Thyroid gland (tissue), 4 donors: ENCODE results near the gene CYP2W1. TPM values are rescaled to one million over a fixed set of nuclear protein-coding genes. Genes with fewer than 3 reads are reported as not detected.

ENCODE experiments used
- DNase-seq, 2 donors: peaks; one replicate each; pipeline ENCODE4 v3.0.0-alpha.2; 2019
- H3K27ac ChIP-seq, 3 donors: fragments of 200-600 bp; sonication (generic); 1 replicate in 2 of 3; 2 replicates in 1 of 3; pipeline ENCODE4 v1.5.1; 2016 to 2019; ENCODE audit warnings: mild to moderate bottlenecking in 1 of 3, moderate library complexity in 1 of 3
- H3K27me3 ChIP-seq: fragments of 200-600 bp; sonication (generic); one replicate; pipeline ENCODE4 v1.5.1; 2019
- H3K36me3 ChIP-seq, 2 donors: fragments of 200-600 bp; sonication (generic); one replicate each; pipeline ENCODE4 v1.5.1; 2016 to 2019
- H3K4me1 ChIP-seq, 2 donors: fragments of 200-600 bp; sonication (generic); one replicate each; pipeline ENCODE4 v1.5.1; 2017 to 2019
- H3K4me3 ChIP-seq, 3 donors: fragments of 200-600 bp; sonication (generic); replicated peaks in 1 of 3; 1 replicate in 2 of 3; 2 replicates in 1 of 3; pipeline ENCODE4 v1.5.1; 2016; ENCODE audit warnings: mild to moderate bottlenecking in 1 of 3
- H3K9me3 ChIP-seq: fragments of 200-600 bp; sonication (generic); one replicate; pipeline ENCODE4 v1.5.1; 2017
- CTCF ChIP-seq, 6 experiments: fragments of 200-600 bp in 3 of 6; fragments of 450-650 bp in 3 of 6; sonication (generic) in 3 of 6; IDR thresholded peaks; one replicate each; pipeline ENCODE4 v1.5.1; 2016 to 2019; ENCODE audit warnings: antibody characterized with exemption in 6 of 6, mild to moderate bottlenecking in 2 of 6, inconsistent platforms in 1 of 6, moderate library complexity in 1 of 6
- POLR2A ChIP-seq, 2 donors: fragments of 450-650 bp; IDR thresholded peaks; one replicate each; pipeline ENCODE4 v1.6.1; 2017; ENCODE audit warnings: antibody characterized with exemption in 2 of 2, mild to moderate bottlenecking in 2 of 2, moderate library complexity in 1 of 2
- WGBS, 2 donors: methylation state at CpG; one replicate each; pipeline ENCODE4 v1.1.5; 2017; 5-methylcytosine and 5-hydroxymethylcytosine counted together
- intact Hi-C: fragments of 100-400 bp; cut with DNase I; formaldehyde crosslinking; loops from one replicate; pipeline ENCODE4 v1.15.1; 2023
- total RNA-seq, 4 donors: library from RNA; depleted of rRNA; stranded (reverse); fragments of >200 nt; gene quantifications; one replicate each; pipeline ENCODE4 v1.2.3, GENCODE V29; 2016

Gene CYP2W1
- total RNA-seq, 4 donors from 2014 or later: not detected

DNA sequence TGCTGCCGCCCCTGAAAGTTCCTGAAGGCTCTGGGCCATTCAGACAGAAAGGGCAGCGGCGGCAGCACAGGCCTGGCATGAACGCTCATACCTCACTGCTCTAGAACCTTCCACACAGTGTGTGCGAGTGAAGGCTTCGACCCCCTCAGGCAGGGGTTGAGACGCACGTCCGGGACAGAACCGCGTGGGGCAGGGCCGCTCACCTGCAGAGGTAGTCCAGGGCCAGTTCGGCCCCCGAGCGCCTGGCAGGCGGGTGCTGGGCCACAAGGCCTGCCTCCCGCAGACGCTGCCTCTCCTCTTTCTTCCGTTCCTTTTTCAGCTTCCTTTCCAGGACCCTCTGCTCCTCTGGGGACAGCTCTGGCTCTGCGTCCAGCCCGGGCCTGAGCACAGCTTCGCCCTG, 26.8 kb downstream of the CYP2W1 start:
- no peak for DNase-seq
- Histone ChIP-seq H3K27me3 (no peaks in the 10 kb centered on the region), H3K9me3 (no peaks in the 10 kb centered on the region), H3K27ac (no peak overlapping the region), H3K4me3 (no peak overlapping the region), H3K4me1 (no peaks in the 10 kb centered on the region), H3K36me3 (peaks cover 4 to 13% of the 10 kb centered on the region in 2 donors)
- 93 to 96% methylated on average over 16 to 19 of the region's 22 CpGs for WGBS, 2 donors
- no peak for TF ChIP-seq CTCF (IDR thresholded peaks at IDR 0.05)
- intact Hi-C loops: no loop called here

- Histone ChIP-seq H3K4me3 (no peak overlapping the region), H3K27ac (no peak overlapping the region), H3K4me1 (no peaks in the 10 kb centered on the region), H3K36me3 (peaks cover 4 to 13% of the 10 kb centered on the region in 2 donors), H3K9me3 (no peaks in the 10 kb centered on the region), H3K27me3 (no peaks in the 10 kb centered on the region)
- DNase-seq: no peak
- TF ChIP-seq POLR2A (IDR thresholded peaks at IDR 0.05) (no peak), CTCF (IDR thresholded peaks at IDR 0.05) (no peak)
- intact Hi-C loops: no loop called here
- WGBS, 2 donors: 84 to 97% methylated on average over 5 to 6 of the region's 13 CpGs
Observed at GRCh38 chr7:1010226-1010625, 27.2 kb downstream of the CYP2W1 start.

DNA sequence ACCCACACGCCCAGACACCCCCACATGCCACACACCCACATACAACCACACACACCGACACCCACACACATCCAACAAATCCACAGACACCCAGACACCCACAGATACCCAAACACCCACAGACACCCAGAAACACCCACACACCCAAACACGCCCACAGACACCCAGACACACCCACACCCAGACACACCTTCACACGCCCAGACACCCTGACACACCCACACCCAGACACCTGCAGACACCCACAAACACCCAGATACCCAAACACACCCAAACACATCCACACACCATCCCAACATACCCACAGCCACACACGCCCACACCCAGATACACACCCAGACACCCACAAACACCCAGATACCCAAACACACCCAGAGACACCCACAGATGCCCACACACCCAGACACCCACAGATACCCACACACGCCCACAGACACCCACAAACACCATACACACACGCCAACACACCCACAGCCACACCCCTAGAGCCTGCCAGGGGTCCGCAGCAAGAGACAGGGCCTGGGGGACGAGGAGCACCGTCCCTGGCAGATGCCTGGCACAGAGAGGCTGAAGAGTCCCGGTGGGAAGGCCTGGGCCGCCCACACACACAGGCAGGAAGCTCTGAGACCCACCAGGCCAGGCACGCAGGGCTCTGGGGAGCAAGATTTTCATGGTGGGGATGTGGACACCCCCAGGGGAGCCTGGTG, 28.5 kb downstream of the CYP2W1 start:
- H3K4me3 ChIP-seq: no peak overlapping the region
- H3K9me3 ChIP-seq: no peaks in the 10 kb centered on the region
- no peak overlapping the region for H3K27ac ChIP-seq
- intact Hi-C loops: no loop called here
- DNase-seq: no peak
- H3K4me1 ChIP-seq: no peaks in the 10 kb centered on the region
- no peak for TF ChIP-seq CTCF (IDR thresholded peaks at IDR 0.05)
- WGBS, 2 donors: 87 to 91% methylated on average over 10 to 11 of the region's 13 CpGs
- H3K27me3 ChIP-seq: no peaks in the 10 kb centered on the region
- H3K36me3 ChIP-seq: peaks cover 4 to 13% of the 10 kb centered on the region in 2 donors

GRCh38 chr7:1012004-1012715, 29.2 kb downstream of the CYP2W1 start:
- Histone ChIP-seq H3K9me3 (no peaks in the 10 kb centered on the region), H3K27me3 (no peaks in the 10 kb centered on the region), H3K27ac (no peak overlapping the region), H3K36me3 (peaks cover 2 to 7% of the 10 kb centered on the region in 2 donors), H3K4me1 (no peaks in the 10 kb centered on the region), H3K4me3 (no peak overlapping the region)
- DNase-seq: no peak
- TF ChIP-seq POLR2A (IDR thresholded peaks at IDR 0.05) (no peak), CTCF (IDR thresholded peaks at IDR 0.05) (no peak)
- intact Hi-C loops: no loop called here
- WGBS, 2 donors: 86 to 88% methylated on average over 16 to 23 of the region's 32 CpGs

GRCh38 chr7:1012716-1013095, 29.7 kb downstream of the CYP2W1 start:
- Histone ChIP-seq H3K27me3 (no peaks in the 10 kb centered on the region), H3K27ac (no peak overlapping the region), H3K36me3 (peaks cover 0 to 5% of the 10 kb centered on the region in 2 donors), H3K9me3 (no peaks in the 10 kb centered on the region), H3K4me3 (no peak overlapping the region), H3K4me1 (no peaks in the 10 kb centered on the region)
- intact Hi-C loops: no loop called here
- DNase-seq: no peak
- no peak for TF ChIP-seq CTCF (IDR thresholded peaks at IDR 0.05)
- no peak for TF ChIP-seq POLR2A (IDR thresholded peaks at IDR 0.05)
- WGBS, 2 donors: 93 to 95% methylated on average over 21 to 30 of the region's 30 CpGs
